ENCODE results near the gene RNF224. TPM values are rescaled to one million over a fixed set of nuclear protein-coding genes. Genes with fewer than 3 reads are reported as not detected.

The RNF224 gene
- total RNA-seq, 2 experiments from 2014 or later: 0.14 TPM; not detected in 1

DNA sequence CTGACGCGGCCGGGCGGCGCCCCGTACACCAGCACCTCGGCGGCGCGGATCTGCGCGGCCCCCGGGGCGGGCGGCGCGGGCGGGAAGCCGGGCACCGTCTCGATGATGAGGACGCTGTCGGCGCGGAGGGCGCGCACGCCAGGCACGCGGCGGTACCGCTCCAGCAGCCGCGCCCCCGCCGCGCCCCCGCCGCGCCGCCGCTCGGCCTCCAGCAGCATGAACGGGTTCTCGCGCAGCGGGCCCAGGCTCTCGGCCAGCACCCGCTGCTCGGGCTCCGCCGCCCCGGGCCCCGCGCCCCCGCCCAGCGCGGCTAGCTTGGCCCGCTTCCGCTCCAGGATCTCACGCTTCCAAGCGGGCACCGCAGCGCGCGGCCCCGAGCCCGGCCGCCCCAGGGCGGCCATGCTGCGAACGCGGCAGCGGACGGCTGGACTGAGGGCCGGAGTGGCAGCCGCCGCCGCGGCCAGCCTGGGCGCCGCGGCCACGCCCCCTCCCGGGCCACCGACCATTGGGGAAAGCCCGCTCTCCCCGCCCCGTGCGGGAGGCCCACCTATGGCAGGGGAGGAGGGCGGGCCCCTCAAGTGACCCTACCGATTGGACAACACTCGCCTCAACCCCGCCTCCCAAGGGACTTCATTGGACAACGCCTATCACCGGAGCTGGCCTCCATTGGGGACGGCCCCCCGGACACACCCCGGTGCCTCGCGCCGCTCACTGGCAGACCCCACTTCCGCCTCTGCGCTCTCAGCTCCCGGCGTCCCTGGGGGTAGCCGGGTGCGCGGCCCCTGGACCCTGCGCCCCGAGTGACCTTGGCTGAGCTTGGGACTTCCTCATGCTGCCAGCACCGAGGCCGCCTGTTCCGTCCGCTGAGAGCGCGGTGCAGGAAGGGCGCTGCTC lies 26.7 kb upstream of the RNF224 start, which contains the start of gene TPRN:
Gene TPRN (minus strand): TSS at position 431 of the 894 bp plus-strand sequence. CDS start 30 bp downstream, at position 401.
- Histone ChIP-seq H3K9me3 (ENCODE audit: control insufficient read depth in 1 of 2, insufficient read depth in 1 of 2, low read length in 2 of 2) (peaks cover 0 to 6% of the 10 kb centered on the region in 2 experiments), H3K27ac (ENCODE audit: low read depth in 1 of 2, low read length in 2 of 2) (peak within 1 kb of the TSS; percentile 72 to 76), H3K4me1 (ENCODE audit: insufficient read depth, low read length) (peaks cover 48% of the 10 kb centered on the region), H3K27me3 (ENCODE audit: control insufficient read depth in 1 of 2, insufficient read depth in 2 of 2, low read length in 2 of 2) (no peaks in the 10 kb centered on the region), H3K36me3 (ENCODE audit: insufficient read depth, low read length) (peaks cover 2% of the 10 kb centered on the region), H3K4me3 (ENCODE audit: low read length) (peak within 1 kb of the TSS; percentile 87)
- Mint-ChIP-seq H3K9me3 (no peaks in the 10 kb centered on the region), H3K4me3 (peak within 1 kb of the TSS; percentile 93), H3K4me1 (ENCODE audit: low read depth) (peaks cover 23% of the 10 kb centered on the region), H3K27me3 (no peaks in the 10 kb centered on the region), H3K36me3 (ENCODE audit: low read depth) (peaks cover 5% of the 10 kb centered on the region), H3K27ac (peak within 1 kb of the TSS; percentile 84)
- peak; percentile 93 to 99 (median 98) for DNase-seq
- intact Hi-C loops (cut with DNase I, micrococcal nuclease): loop anchor here (1.0 to 2.0 kb wide), 2 partner anchors 22 to 23 kb away; partner anchors contain the start of gene RNF208 (in 1 of the 2)
- ATAC-seq (ENCODE audit: poor library complexity): peak; percentile 94
- no peak for TF ChIP-seq CTCF (IDR thresholded peaks at IDR 0.05)
- ChIA-PET CTCF (interaction anchor here (0.6 to 1.4 kb wide), 7 partner anchors 11 to 133 kb away, joined by 3 to 9 read pairs (median 4); partner anchors contain the start of genes ANAPC2, RNF224 and SSNA1), POLR2A (interaction anchor here (0.6 to 2.5 kb wide), 13 partner anchors 8 to 662 kb away, joined by 3 to 39 read pairs (median 6); partner anchors contain the start of genes ANAPC2, MAN1B1, NELFB and RNF208)

DNA sequence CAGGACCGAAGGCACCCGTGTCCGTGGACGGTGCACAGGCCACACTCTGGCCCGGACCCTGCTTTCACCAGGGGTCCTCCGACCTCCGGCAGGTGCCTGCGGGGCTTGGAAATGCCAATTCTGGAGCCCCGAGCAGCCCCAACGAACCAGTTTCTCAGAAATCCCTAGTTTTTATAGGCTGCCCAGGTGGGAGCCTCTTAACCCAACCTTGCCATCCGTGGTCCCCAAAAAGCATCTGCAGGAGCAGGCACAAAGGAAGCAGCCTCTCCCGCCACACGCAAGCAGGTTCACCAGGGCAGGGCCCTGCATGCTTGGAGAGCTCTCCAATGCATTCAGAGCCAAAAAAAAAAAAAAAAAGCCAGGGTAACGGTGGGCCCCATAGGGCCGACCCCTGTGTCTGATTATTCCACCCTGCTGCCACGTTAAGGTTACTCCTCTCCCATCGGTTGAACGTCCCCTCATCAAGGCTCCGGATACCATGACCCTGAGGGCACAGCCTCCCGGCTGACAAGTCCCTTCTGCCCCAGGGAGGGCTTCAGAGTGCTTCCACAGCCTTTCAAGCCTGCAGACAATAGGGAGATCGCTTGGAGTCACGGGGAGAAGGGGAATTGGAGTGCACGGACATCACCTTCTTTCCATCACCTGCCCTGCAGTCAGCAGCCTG lies 26.0 kb upstream of the RNF224 start:
- H3K27me3 Mint-ChIP-seq: no peaks in the 10 kb centered on the region
- ChIA-PET POLR2A (interaction anchor here (0.7 to 2.5 kb wide), 12 partner anchors 9 to 315 kb away, joined by 4 to 39 read pairs (median 8); partner anchors contain the start of genes ANAPC2, MAN1B1, NELFB and RNF208), CTCF (interaction anchor here (0.6 to 1.4 kb wide), 7 partner anchors 12 to 134 kb away, joined by 3 to 9 read pairs (median 4); partner anchors contain the start of genes ANAPC2, RNF224 and SSNA1)
- H3K36me3 Mint-ChIP-seq (ENCODE audit: low read depth): peaks cover 5% of the 10 kb centered on the region
- peaks cover 31% of the 10 kb centered on the region for H3K4me1 Mint-ChIP-seq (ENCODE audit: low read depth)
- Histone ChIP-seq H3K4me3 (ENCODE audit: low read length) (peak overlapping the region; percentile 87), H3K27me3 (ENCODE audit: control insufficient read depth in 1 of 2, insufficient read depth in 2 of 2, low read length in 2 of 2) (no peaks in the 10 kb centered on the region), H3K27ac (ENCODE audit: low read depth in 1 of 2, low read length in 2 of 2) (peak overlapping the region; percentile 72 to 76), H3K36me3 (ENCODE audit: insufficient read depth, low read length) (peaks cover 2% of the 10 kb centered on the region), H3K9me3 (ENCODE audit: control insufficient read depth in 1 of 2, insufficient read depth in 1 of 2, low read length in 2 of 2) (peaks cover 0 to 6% of the 10 kb centered on the region in 2 experiments), H3K4me1 (ENCODE audit: insufficient read depth, low read length) (peaks cover 56% of the 10 kb centered on the region)
- no peaks in the 10 kb centered on the region for H3K9me3 Mint-ChIP-seq
- no peak for TF ChIP-seq CTCF (IDR thresholded peaks at IDR 0.05)
- peak overlapping the region; percentile 84 for H3K27ac Mint-ChIP-seq
- ATAC-seq (ENCODE audit: poor library complexity) (no peak), DNase-seq (no peak)
- intact Hi-C loops (cut with DNase I, micrococcal nuclease): loop anchor here (1.0 to 2.0 kb wide), 2 partner anchors 21 to 22 kb away; partner anchors contain the start of gene RNF208 (in 1 of the 2)
- H3K4me3 Mint-ChIP-seq: peak overlapping the region; percentile 93

DNA sequence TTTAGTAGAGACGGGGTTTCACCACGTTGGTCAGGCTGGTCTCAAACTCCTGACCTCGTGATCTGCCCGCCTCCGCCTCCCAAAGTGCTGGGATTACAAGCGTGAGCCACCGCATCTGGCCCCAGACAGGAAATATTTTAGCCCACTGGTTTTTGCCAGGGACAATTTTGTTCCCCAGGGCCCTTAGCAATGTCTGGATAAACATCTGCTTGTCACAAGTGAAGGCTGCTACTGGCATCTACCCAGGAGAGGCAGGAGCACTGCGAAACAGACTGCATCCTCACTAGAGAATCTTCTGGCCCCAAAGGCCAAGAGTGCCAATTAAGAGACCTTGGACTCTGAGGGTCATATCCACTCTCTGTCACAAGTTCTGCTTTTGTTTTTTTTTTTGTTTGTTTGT lies 24.3 kb upstream of the RNF224 start:
- H3K4me1 ChIP-seq (ENCODE audit: insufficient read depth, low read length): peaks cover 65% of the 10 kb centered on the region
- DNase-seq (no peak), ATAC-seq (ENCODE audit: poor library complexity) (no peak)
- Mint-ChIP-seq H3K36me3 (ENCODE audit: low read depth) (peaks cover 13% of the 10 kb centered on the region), H3K27me3 (no peaks in the 10 kb centered on the region), H3K4me3 (peak overlapping the region; percentile 60), H3K9me3 (no peaks in the 10 kb centered on the region), H3K4me1 (ENCODE audit: low read depth) (peaks cover 44% of the 10 kb centered on the region), H3K27ac (peak overlapping the region; percentile 58)
- ChIA-PET POLR2A (interaction anchor here (0.7 to 2.2 kb wide), 3 partner anchors 14 to 73 kb away, joined by 3 to 9 read pairs (median 3); partner anchors contain the start of gene SSNA1), CTCF (no interaction called here)
- intact Hi-C loops (cut with DNase I, micrococcal nuclease): no loop called here
- H3K27me3 ChIP-seq (ENCODE audit: control insufficient read depth in 1 of 2, insufficient read depth in 2 of 2, low read length in 2 of 2): no peaks in the 10 kb centered on the region
- H3K9me3 ChIP-seq (ENCODE audit: control insufficient read depth in 1 of 2, insufficient read depth in 1 of 2, low read length in 2 of 2): peaks cover 0 to 6% of the 10 kb centered on the region in 2 experiments
- no peak overlapping the region for H3K27ac ChIP-seq (ENCODE audit: low read depth in 1 of 2, low read length in 2 of 2)
- H3K36me3 ChIP-seq (ENCODE audit: insufficient read depth, low read length): peaks cover 2% of the 10 kb centered on the region
- no peak for TF ChIP-seq CTCF (IDR thresholded peaks at IDR 0.05)
- H3K4me3 ChIP-seq (ENCODE audit: low read length): no peak overlapping the region
